Measurements from ENCODE around the gene OR12D2. TPM values are rescaled to one million over a fixed set of nuclear protein-coding genes. Genes with fewer than 3 reads are reported as not detected.

The OR12D2 gene
- total and polyA plus RNA-seq, 4 donors: not detected

DNA sequence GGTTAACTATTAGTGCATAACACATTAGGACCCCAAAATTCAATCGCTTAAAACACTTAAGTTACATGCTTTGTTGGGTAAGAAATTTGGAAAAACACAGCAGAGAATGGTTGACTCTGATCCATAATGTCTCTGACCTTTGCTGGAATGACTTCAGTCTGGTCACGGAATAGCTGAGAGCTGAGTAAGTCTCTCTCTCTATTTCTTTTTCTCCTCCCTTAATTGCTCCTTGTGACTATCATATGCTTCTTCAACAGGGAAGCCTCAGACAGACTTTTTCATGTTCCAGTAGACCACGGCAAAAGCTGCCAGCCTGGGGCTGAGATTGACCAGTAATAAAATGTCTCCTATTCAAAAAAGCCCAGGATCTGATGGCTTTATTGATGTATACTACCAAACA lies 24.1 kb downstream of the OR12D2 start (continued):
- TF ChIP-seq, protein P1, sequence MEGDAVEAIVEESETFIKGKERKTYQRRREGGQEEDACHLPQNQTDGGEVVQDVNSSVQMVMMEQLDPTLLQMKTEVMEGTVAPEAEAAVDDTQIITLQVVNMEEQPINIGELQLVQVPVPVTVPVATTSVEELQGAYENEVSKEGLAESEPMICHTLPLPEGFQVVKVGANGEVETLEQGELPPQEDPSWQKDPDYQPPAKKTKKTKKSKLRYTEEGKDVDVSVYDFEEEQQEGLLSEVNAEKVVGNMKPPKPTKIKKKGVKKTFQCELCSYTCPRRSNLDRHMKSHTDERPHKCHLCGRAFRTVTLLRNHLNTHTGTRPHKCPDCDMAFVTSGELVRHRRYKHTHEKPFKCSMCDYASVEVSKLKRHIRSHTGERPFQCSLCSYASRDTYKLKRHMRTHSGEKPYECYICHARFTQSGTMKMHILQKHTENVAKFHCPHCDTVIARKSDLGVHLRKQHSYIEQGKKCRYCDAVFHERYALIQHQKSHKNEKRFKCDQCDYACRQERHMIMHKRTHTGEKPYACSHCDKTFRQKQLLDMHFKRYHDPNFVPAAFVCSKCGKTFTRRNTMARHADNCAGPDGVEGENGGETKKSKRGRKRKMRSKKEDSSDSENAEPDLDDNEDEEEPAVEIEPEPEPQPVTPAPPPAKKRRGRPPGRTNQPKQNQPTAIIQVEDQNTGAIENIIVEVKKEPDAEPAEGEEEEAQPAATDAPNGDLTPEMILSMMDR (IDR thresholded peaks at IDR 0.05; ENCODE audit: low read depth, low read length, missing input control): no peak

DNA sequence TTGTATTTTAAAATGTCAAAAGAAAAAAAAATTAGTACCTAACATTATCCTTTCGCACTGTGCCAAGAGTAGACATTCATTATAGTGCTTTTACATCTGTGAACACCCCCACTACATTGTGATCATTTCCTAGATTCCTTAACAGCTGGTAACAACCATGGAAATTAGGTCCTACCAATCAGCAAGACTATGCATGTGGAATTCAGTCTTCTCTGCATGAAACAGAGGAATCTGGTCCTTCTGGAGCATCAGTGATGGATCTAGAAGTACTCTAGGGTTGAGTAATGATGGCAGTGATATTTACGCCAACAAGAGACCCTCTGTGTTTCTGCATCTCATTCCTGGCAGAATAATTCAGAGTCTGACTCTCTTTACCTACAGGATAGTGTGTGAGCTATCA lies 28.7 kb downstream of the OR12D2 start:
- no peak overlapping the region for H3K27ac ChIP-seq (ENCODE audit: low read depth in 1 of 2, low read length in 2 of 2)
- no peaks in the 10 kb centered on the region for H3K4me1 ChIP-seq (ENCODE audit: control insufficient read depth in 4 of 4, insufficient read depth in 4 of 4, low read length in 3 of 4)
- no peak for DNase-seq (ENCODE audit: low spot score)
- no peak overlapping the region for H3K4me3 ChIP-seq (ENCODE audit: low read depth in 1 of 3, low read length in 3 of 3)
- TF ChIP-seq, protein P2, sequence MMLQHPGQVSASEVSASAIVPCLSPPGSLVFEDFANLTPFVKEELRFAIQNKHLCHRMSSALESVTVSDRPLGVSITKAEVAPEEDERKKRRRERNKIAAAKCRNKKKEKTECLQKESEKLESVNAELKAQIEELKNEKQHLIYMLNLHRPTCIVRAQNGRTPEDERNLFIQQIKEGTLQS (IDR thresholded peaks at IDR 0.05): no peak
- TF ChIP-seq NR2F2 (IDR thresholded peaks at IDR 0.05): no peak
- TF ChIP-seq FOXA2 (IDR thresholded peaks at IDR 0.05): no peak
- no peak for TF ChIP-seq FOXA1 (IDR thresholded peaks at IDR 0.05)
- TF ChIP-seq GABPA (IDR thresholded peaks at IDR 0.05 in 1 of 2, conservative IDR thresholded peaks at IDR 0.05 in 1 of 2): no peak
- TF ChIP-seq RXRA (IDR thresholded peaks at IDR 0.05): no peak
- TF ChIP-seq YY1 (IDR thresholded peaks at IDR 0.05): no peak
- no peak for TF ChIP-seq EGR1 (IDR thresholded peaks at IDR 0.05; ENCODE audit: low read depth in 2 of 2)
- no peak for TF ChIP-seq SP1 (IDR thresholded peaks at IDR 0.05)
- no peak for TF ChIP-seq RAD21 (IDR thresholded peaks at IDR 0.05)
- TF ChIP-seq, protein P1 (IDR thresholded peaks at IDR 0.05; ENCODE audit: low read depth, low read length, missing input control): no peak
- TF ChIP-seq HNF4A (conservative IDR thresholded peaks at IDR 0.05): no peak
- no peak for TF ChIP-seq HNF4G (IDR thresholded peaks at IDR 0.05)
- no peaks in the 10 kb centered on the region for H3K9me3 ChIP-seq (ENCODE audit: control insufficient read depth in 4 of 4, low read length in 3 of 4)
- no peaks in the 10 kb centered on the region for H3K36me3 ChIP-seq (ENCODE audit: control insufficient read depth in 4 of 4, insufficient read depth in 3 of 4, low read depth in 1 of 4, low read length in 3 of 4)
- peaks cover 0 to 6% (median 0%) of the 10 kb centered on the region in 4 donors for H3K27me3 ChIP-seq (ENCODE audit: control insufficient read depth in 4 of 4, insufficient read depth in 4 of 4, low read length in 3 of 4)
- 93% methylated on average over 2 of the region's 2 CpGs for WGBS
- no peak overlapping the region for H3K9ac ChIP-seq (ENCODE audit: low read depth in 1 of 2, low read length in 2 of 2)

DNA sequence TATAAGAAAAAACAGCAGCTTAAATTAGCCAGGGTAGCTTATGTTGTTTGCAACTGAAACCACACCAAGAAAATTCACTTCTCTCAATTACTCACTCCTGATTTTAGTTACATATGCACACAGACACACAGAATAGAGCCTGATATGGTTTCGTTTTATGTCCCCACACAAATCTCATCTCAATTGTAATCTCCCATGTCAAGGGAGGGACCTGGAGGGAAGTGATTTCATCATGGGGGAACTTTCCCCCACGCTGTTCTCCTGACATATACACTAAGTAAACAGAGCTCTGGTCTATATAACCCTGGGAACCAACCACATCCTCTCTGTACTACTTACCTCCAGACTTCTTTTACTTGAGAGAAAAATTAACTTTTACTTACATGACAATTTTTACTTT lies 29.1 kb downstream of the OR12D2 start:
- 40% methylated on average over 2 of the region's 2 CpGs for WGBS
- no peak overlapping the region for H3K9ac ChIP-seq (ENCODE audit: low read depth in 1 of 2, low read length in 2 of 2)
- peaks cover 0 to 6% (median 0%) of the 10 kb centered on the region in 4 donors for H3K27me3 ChIP-seq (ENCODE audit: control insufficient read depth in 4 of 4, insufficient read depth in 4 of 4, low read length in 3 of 4)
- no peak overlapping the region for H3K27ac ChIP-seq (ENCODE audit: low read depth in 1 of 2, low read length in 2 of 2)
- TF ChIP-seq, protein P1 (IDR thresholded peaks at IDR 0.05; ENCODE audit: low read depth, low read length, missing input control): no peak
- TF ChIP-seq, protein P2 (IDR thresholded peaks at IDR 0.05): no peak
- TF ChIP-seq RXRA (IDR thresholded peaks at IDR 0.05): no peak
- TF ChIP-seq, protein P3, sequence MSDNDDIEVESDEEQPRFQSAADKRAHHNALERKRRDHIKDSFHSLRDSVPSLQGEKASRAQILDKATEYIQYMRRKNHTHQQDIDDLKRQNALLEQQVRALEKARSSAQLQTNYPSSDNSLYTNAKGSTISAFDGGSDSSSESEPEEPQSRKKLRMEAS (IDR thresholded peaks at IDR 0.05): no peak
- no peak for TF ChIP-seq FOXA2 (IDR thresholded peaks at IDR 0.05)
- TF ChIP-seq, protein P4, sequence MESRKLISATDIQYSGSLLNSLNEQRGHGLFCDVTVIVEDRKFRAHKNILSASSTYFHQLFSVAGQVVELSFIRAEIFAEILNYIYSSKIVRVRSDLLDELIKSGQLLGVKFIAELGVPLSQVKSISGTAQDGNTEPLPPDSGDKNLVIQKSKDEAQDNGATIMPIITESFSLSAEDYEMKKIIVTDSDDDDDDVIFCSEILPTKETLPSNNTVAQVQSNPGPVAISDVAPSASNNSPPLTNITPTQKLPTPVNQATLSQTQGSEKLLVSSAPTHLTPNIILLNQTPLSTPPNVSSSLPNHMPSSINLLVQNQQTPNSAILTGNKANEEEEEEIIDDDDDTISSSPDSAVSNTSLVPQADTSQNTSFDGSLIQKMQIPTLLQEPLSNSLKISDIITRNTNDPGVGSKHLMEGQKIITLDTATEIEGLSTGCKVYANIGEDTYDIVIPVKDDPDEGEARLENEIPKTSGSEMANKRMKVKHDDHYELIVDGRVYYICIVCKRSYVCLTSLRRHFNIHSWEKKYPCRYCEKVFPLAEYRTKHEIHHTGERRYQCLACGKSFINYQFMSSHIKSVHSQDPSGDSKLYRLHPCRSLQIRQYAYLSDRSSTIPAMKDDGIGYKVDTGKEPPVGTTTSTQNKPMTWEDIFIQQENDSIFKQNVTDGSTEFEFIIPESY (IDR thresholded peaks at IDR 0.05): no peak
- TF ChIP-seq HNF4G (IDR thresholded peaks at IDR 0.05): no peak
- TF ChIP-seq TAF1 (conservative IDR thresholded peaks at IDR 0.05): no peak
- TF ChIP-seq RAD21 (IDR thresholded peaks at IDR 0.05): no peak
- no peak for TF ChIP-seq FOXA1 (IDR thresholded peaks at IDR 0.05)
- no peak for TF ChIP-seq EGR1 (IDR thresholded peaks at IDR 0.05; ENCODE audit: low read depth in 2 of 2)
- TF ChIP-seq JUND (IDR thresholded peaks at IDR 0.05): no peak
- H3K9me3 ChIP-seq (ENCODE audit: control insufficient read depth in 4 of 4, low read length in 3 of 4): no peaks in the 10 kb centered on the region
- no peaks in the 10 kb centered on the region for H3K36me3 ChIP-seq (ENCODE audit: control insufficient read depth in 4 of 4, insufficient read depth in 3 of 4, low read depth in 1 of 4, low read length in 3 of 4)
- H3K4me3 ChIP-seq (ENCODE audit: low read depth in 1 of 3, low read length in 3 of 3): no peak overlapping the region
- no peak for DNase-seq (ENCODE audit: low spot score)
- H3K4me1 ChIP-seq (ENCODE audit: control insufficient read depth in 4 of 4, insufficient read depth in 4 of 4, low read length in 3 of 4): no peaks in the 10 kb centered on the region
